Measurements from ENCODE around the gene LRRC71.

DNA sequence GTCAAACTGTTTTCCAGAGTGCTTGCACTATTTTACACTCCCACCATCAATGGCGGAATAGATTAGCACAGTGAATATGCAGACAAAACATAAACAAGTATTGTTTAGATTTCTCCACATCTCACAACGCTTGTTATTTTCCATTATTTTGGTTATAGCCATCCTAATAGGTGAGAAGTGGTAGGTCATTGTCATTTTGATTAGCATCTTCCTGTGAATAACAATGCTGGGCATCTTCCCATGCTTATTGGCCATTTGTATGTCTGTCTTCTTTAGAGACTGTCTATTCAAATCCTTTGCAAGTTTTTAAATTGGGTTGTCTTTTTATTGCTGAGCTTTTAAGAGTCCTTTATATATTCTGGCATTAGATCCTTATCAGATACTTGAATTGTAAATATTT is 54.7 kb downstream of the LRRC71 start:
- TF ChIP-seq, protein P1, sequence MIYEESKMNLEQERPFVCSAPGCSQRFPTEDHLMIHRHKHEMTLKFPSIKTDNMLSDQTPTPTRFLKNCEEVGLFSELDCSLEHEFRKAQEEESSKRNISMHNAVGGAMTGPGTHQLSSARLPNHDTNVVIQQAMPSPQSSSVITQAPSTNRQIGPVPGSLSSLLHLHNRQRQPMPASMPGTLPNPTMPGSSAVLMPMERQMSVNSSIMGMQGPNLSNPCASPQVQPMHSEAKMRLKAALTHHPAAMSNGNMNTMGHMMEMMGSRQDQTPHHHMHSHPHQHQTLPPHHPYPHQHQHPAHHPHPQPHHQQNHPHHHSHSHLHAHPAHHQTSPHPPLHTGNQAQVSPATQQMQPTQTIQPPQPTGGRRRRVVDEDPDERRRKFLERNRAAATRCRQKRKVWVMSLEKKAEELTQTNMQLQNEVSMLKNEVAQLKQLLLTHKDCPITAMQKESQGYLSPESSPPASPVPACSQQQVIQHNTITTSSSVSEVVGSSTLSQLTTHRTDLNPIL (CRISPR knock-in tag; IDR thresholded peaks at IDR 0.05; ENCODE audit: low read depth): no peak
- TF ChIP-seq, protein P2, sequence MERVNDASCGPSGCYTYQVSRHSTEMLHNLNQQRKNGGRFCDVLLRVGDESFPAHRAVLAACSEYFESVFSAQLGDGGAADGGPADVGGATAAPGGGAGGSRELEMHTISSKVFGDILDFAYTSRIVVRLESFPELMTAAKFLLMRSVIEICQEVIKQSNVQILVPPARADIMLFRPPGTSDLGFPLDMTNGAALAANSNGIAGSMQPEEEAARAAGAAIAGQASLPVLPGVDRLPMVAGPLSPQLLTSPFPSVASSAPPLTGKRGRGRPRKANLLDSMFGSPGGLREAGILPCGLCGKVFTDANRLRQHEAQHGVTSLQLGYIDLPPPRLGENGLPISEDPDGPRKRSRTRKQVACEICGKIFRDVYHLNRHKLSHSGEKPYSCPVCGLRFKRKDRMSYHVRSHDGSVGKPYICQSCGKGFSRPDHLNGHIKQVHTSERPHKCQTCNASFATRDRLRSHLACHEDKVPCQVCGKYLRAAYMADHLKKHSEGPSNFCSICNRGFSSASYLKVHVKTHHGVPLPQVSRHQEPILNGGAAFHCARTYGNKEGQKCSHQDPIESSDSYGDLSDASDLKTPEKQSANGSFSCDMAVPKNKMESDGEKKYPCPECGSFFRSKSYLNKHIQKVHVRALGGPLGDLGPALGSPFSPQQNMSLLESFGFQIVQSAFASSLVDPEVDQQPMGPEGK (CRISPR knock-in tag; IDR thresholded peaks at IDR 0.05; ENCODE audit: borderline replicate concordance): no peak
- no peak for TF ChIP-seq ZFP3 (CRISPR knock-in tag; IDR thresholded peaks at IDR 0.05)
- no peak for TF ChIP-seq RARB (CRISPR knock-in tag; IDR thresholded peaks at IDR 0.05)
- TF ChIP-seq SNAI2 (CRISPR knock-in tag; IDR thresholded peaks at IDR 0.05): no peak
- no peak for TF ChIP-seq CSDC2 (CRISPR knock-in tag; IDR thresholded peaks at IDR 0.05)
- TF ChIP-seq, protein P3, sequence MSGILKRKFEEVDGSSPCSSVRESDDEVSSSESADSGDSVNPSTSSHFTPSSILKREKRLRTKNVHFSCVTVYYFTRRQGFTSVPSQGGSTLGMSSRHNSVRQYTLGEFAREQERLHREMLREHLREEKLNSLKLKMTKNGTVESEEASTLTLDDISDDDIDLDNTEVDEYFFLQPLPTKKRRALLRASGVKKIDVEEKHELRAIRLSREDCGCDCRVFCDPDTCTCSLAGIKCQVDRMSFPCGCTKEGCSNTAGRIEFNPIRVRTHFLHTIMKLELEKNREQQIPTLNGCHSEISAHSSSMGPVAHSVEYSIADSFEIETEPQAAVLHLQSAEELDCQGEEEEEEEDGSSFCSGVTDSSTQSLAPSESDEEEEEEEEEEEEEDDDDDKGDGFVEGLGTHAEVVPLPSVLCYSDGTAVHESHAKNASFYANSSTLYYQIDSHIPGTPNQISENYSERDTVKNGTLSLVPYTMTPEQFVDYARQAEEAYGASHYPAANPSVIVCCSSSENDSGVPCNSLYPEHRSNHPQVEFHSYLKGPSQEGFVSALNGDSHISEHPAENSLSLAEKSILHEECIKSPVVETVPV (CRISPR knock-in tag; IDR thresholded peaks at IDR 0.05): no peak
- no peak for TF ChIP-seq OSR1 (CRISPR knock-in tag; IDR thresholded peaks at IDR 0.05)
- no peak for TF ChIP-seq ZFP30 (CRISPR knock-in tag; IDR thresholded peaks at IDR 0.05)

Data from SK-N-SH treated with all-trans-retinoic acid at 6 μM for 48 hours (cell line).